ENCODE results near the gene CARNS1. TPM values are rescaled to one million over a fixed set of nuclear protein-coding genes. Genes with fewer than 3 reads are reported as not detected.

CARNS1 gene
- total and polyA plus RNA-seq, 10 of the 15 experiments (the other 5 are each of a cell fraction or from before 2014, with no cell fraction given) = 0.02 to 0.14 (median 0.10) TPM; not detected in 3

DNA sequence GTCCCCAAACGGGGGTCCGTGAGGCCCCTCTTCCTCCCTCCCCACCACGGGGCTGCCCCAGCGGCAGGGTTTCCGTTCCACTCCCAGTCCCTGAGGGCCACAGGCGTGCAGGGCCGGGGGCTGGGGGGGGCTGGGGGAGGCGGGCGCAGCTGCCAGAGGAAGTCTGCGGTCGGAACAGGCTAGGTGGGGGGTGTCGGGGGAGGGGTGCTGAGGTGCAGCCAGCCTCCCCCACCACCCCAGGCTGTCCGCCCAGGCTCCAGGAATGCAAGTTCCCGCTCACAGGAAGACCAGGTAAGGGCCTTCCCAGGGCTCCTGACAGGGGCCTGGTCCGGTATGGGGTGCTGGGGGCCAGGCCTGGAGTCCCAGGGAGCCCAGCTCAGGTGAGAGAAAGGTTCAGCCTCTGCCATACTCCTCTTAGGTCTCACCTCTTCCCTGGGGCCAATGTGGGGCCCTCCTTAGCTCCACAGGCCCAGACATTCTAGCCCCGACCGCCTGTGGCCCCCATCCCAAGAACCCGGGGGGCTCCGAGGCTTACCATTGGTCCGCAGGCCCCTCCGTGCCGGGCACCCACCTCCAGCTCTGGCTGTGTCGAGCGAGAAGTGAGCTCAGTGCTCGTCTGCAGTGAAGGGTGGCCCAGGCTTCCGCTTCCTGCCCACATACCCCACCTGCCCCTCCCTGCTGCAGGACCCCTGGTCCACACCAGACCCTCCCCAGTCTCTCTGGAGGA is 21.8 kb downstream of the CARNS1 start, which contains the start of gene PTPRCAP (continued):
- TF ChIP-seq, protein P1, sequence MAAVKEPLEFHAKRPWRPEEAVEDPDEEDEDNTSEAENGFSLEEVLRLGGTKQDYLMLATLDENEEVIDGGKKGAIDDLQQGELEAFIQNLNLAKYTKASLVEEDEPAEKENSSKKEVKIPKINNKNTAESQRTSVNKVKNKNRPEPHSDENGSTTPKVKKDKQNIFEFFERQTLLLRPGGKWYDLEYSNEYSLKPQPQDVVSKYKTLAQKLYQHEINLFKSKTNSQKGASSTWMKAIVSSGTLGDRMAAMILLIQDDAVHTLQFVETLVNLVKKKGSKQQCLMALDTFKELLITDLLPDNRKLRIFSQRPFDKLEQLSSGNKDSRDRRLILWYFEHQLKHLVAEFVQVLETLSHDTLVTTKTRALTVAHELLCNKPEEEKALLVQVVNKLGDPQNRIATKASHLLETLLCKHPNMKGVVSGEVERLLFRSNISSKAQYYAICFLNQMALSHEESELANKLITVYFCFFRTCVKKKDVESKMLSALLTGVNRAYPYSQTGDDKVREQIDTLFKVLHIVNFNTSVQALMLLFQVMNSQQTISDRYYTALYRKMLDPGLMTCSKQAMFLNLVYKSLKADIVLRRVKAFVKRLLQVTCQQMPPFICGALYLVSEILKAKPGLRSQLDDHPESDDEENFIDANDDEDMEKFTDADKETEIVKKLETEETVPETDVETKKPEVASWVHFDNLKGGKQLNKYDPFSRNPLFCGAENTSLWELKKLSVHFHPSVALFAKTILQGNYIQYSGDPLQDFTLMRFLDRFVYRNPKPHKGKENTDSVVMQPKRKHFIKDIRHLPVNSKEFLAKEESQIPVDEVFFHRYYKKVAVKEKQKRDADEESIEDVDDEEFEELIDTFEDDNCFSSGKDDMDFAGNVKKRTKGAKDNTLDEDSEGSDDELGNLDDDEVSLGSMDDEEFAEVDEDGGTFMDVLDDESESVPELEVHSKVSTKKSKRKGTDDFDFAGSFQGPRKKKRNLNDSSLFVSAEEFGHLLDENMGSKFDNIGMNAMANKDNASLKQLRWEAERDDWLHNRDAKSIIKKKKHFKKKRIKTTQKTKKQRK (IDR thresholded peaks at IDR 0.05; ENCODE audit: low read depth, low read length) = no peak
- TF ChIP-seq, protein P2, sequence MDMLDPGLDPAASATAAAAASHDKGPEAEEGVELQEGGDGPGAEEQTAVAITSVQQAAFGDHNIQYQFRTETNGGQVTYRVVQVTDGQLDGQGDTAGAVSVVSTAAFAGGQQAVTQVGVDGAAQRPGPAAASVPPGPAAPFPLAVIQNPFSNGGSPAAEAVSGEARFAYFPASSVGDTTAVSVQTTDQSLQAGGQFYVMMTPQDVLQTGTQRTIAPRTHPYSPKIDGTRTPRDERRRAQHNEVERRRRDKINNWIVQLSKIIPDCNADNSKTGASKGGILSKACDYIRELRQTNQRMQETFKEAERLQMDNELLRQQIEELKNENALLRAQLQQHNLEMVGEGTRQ (IDR thresholded peaks at IDR 0.05; ENCODE audit: borderline replicate concordance, low read depth, low read length) = no peak
- TF ChIP-seq, protein P3, sequence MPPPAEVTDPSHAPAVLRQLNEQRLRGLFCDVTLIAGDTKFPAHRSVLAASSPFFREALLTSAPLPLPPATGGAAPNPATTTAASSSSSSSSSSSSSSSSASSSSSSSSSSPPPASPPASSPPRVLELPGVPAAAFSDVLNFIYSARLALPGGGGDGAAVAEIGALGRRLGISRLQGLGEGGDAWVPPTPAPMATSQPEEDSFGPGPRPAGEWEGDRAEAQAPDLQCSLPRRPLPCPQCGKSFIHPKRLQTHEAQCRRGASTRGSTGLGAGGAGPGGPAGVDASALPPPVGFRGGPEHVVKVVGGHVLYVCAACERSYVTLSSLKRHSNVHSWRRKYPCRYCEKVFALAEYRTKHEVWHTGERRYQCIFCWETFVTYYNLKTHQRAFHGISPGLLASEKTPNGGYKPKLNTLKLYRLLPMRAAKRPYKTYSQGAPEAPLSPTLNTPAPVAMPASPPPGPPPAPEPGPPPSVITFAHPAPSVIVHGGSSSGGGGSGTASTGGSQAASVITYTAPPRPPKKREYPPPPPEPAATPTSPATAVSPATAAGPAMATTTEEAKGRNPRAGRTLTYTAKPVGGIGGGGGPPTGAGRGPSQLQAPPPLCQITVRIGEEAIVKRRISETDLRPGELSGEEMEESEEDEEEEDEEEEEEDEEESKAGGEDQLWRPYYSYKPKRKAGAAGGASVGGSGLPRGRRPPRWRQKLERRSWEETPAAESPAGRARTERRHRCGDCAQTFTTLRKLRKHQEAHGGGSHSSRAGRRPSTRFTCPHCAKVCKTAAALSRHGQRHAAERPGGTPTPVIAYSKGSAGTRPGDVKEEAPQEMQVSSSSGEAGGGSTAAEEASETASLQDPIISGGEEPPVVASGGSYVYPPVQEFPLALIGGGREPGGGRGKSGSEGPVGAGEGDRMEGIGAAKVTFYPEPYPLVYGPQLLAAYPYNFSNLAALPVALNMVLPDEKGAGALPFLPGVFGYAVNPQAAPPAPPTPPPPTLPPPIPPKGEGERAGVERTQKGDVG (CRISPR knock-in tag; IDR thresholded peaks at IDR 0.05) = no peak
- TF ChIP-seq MYB (IDR thresholded peaks at IDR 0.05; ENCODE audit: borderline replicate concordance, low read depth, low read length) (no peak), NFYB (IDR thresholded peaks at IDR 0.05; ENCODE audit: insufficient read depth, low read depth, low read length) (0 out of 2 replicates have a peak, but pooled peaks have one; percentile 22), HDAC2 (IDR thresholded peaks at IDR 0.05) (no peak), ZNF274 (IDR thresholded peaks at IDR 0.05; ENCODE audit: insufficient read depth, insufficient read length) (no peak), RCOR1 (conservative IDR thresholded peaks at IDR 0.05; ENCODE audit: low read depth, low read length) (no peak), FOXK2 (IDR thresholded peaks at IDR 0.05) (no peak), STAT1 (conservative IDR thresholded peaks at IDR 0.05) (no peak), RAD21 (IDR thresholded peaks at IDR 0.05; ENCODE audit: insufficient read depth, low read depth, low read length) (no peak)
- TF ChIP-seq, protein P4, sequence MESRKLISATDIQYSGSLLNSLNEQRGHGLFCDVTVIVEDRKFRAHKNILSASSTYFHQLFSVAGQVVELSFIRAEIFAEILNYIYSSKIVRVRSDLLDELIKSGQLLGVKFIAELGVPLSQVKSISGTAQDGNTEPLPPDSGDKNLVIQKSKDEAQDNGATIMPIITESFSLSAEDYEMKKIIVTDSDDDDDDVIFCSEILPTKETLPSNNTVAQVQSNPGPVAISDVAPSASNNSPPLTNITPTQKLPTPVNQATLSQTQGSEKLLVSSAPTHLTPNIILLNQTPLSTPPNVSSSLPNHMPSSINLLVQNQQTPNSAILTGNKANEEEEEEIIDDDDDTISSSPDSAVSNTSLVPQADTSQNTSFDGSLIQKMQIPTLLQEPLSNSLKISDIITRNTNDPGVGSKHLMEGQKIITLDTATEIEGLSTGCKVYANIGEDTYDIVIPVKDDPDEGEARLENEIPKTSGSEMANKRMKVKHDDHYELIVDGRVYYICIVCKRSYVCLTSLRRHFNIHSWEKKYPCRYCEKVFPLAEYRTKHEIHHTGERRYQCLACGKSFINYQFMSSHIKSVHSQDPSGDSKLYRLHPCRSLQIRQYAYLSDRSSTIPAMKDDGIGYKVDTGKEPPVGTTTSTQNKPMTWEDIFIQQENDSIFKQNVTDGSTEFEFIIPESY (IDR thresholded peaks at IDR 0.05) = no peak
- TF ChIP-seq, protein P5, sequence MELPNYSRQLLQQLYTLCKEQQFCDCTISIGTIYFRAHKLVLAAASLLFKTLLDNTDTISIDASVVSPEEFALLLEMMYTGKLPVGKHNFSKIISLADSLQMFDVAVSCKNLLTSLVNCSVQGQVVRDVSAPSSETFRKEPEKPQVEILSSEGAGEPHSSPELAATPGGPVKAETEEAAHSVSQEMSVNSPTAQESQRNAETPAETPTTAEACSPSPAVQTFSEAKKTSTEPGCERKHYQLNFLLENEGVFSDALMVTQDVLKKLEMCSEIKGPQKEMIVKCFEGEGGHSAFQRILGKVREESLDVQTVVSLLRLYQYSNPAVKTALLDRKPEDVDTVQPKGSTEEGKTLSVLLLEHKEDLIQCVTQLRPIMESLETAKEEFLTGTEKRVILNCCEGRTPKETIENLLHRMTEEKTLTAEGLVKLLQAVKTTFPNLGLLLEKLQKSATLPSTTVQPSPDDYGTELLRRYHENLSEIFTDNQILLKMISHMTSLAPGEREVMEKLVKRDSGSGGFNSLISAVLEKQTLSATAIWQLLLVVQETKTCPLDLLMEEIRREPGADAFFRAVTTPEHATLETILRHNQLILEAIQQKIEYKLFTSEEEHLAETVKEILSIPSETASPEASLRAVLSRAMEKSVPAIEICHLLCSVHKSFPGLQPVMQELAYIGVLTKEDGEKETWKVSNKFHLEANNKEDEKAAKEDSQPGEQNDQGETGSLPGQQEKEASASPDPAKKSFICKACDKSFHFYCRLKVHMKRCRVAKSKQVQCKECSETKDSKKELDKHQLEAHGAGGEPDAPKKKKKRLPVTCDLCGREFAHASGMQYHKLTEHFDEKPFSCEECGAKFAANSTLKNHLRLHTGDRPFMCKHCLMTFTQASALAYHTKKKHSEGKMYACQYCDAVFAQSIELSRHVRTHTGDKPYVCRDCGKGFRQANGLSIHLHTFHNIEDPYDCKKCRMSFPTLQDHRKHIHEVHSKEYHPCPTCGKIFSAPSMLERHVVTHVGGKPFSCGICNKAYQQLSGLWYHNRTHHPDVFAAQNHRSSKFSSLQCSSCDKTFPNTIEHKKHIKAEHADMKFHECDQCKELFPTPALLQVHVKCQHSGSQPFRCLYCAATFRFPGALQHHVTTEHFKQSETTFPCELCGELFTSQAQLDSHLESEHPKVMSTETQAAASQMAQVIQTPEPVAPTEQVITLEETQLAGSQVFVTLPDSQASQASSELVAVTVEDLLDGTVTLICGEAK (IDR thresholded peaks at IDR 0.05; ENCODE audit: borderline replicate concordance) = no peak
